Measurements from ENCODE around the gene UROD. TPM values are rescaled to one million over a fixed set of nuclear protein-coding genes. Genes with fewer than 3 reads are reported as not detected.

The UROD gene
- total RNA-seq, 4 donors from 2014 or later: 84.3 to 90.2 (median 89.3) TPM

GRCh38 chr1:45015683-45016082 is 3.6 kb downstream of the UROD start:
- H3K27ac ChIP-seq (replicated peaks in 1 of 4): no peak overlapping the region
- no peaks in the 10 kb centered on the region for H3K27me3 ChIP-seq
- H3K36me3 ChIP-seq: peaks cover 0 to 28% (median 19%) of the 10 kb centered on the region in 4 donors
- WGBS: 77% methylated on average over 2 of the region's 2 CpGs
- H3K9me3 ChIP-seq: no peaks in the 10 kb centered on the region
- H3K4me1 ChIP-seq: peaks cover 20 to 41% (median 36%) of the 10 kb centered on the region in 4 donors
- TF ChIP-seq POLR2A (IDR thresholded peaks at IDR 0.05; ENCODE audit: low read depth): no peak
- TF ChIP-seq POLR2AphosphoS5 (IDR thresholded peaks at IDR 0.05): no peak
- no peak for TF ChIP-seq EP300 (IDR thresholded peaks at IDR 0.05)
- no peak for TF ChIP-seq CTCF (IDR thresholded peaks at IDR 0.05)
- intact Hi-C loops (cut with DNase I): loop anchor here (2.0 to 10.0 kb wide), 2 partner anchors 189 to 285 kb away; partner anchors contain the start of gene ZSWIM5
- DNase-seq (ENCODE audit: extremely low spot score): peak; percentile 21
- no peak overlapping the region for H3K4me3 ChIP-seq

GRCh38 chr1:45016090-45016697 is 4.1 kb downstream of the UROD start:
- Histone ChIP-seq H3K4me1 (peaks cover 20 to 41% (median 36%) of the 10 kb centered on the region in 4 donors), H3K4me3 (no peak overlapping the region), H3K27ac (replicated peaks in 1 of 4) (no peak overlapping the region), H3K27me3 (no peaks in the 10 kb centered on the region), H3K36me3 (peaks cover 0 to 28% (median 19%) of the 10 kb centered on the region in 4 donors), H3K9me3 (no peaks in the 10 kb centered on the region)
- TF ChIP-seq EP300 (IDR thresholded peaks at IDR 0.05) (no peak), CTCF (IDR thresholded peaks at IDR 0.05) (no peak), POLR2AphosphoS5 (IDR thresholded peaks at IDR 0.05) (no peak), POLR2A (IDR thresholded peaks at IDR 0.05; ENCODE audit: low read depth) (no peak)
- 77% methylated on average over 2 of the region's 2 CpGs for WGBS
- DNase-seq (ENCODE audit: extremely low spot score): no peak
- intact Hi-C loops (cut with DNase I): loop anchor here (10.0 kb wide), 1 partner anchor 189 kb away; the partner anchor contains the start of gene ZSWIM5

GRCh38 chr1:45016767-45017166 is 4.7 kb downstream of the UROD start:
- peaks cover 14 to 35% (median 30%) of the 10 kb centered on the region in 4 donors for H3K4me1 ChIP-seq
- H3K36me3 ChIP-seq: peaks cover 0 to 28% (median 19%) of the 10 kb centered on the region in 4 donors
- 67% methylated on average over 6 of the region's 6 CpGs for WGBS
- H3K9me3 ChIP-seq: no peaks in the 10 kb centered on the region
- no peak overlapping the region for H3K27ac ChIP-seq (replicated peaks in 1 of 4)
- intact Hi-C loops (cut with DNase I): loop anchor here (10.0 kb wide), 1 partner anchor 188 kb away; the partner anchor contains the start of gene ZSWIM5
- no peak overlapping the region for H3K4me3 ChIP-seq
- DNase-seq (ENCODE audit: extremely low spot score): peak; percentile 74
- no peaks in the 10 kb centered on the region for H3K27me3 ChIP-seq
- TF ChIP-seq POLR2A (IDR thresholded peaks at IDR 0.05; ENCODE audit: low read depth) (no peak), POLR2AphosphoS5 (IDR thresholded peaks at IDR 0.05) (no peak), EP300 (IDR thresholded peaks at IDR 0.05) (no peak), CTCF (IDR thresholded peaks at IDR 0.05) (no peak)

- Histone ChIP-seq H3K27me3 (no peaks in the 10 kb centered on the region), H3K36me3 (peaks cover 0 to 22% (median 14%) of the 10 kb centered on the region in 4 donors), H3K27ac (replicated peaks in 1 of 4) (no peak overlapping the region), H3K4me3 (no peak overlapping the region), H3K9me3 (no peaks in the 10 kb centered on the region), H3K4me1 (peaks cover 0 to 19% (median 13%) of the 10 kb centered on the region in 4 donors)
- no peak for TF ChIP-seq EP300 (IDR thresholded peaks at IDR 0.05)
- TF ChIP-seq CTCF (IDR thresholded peaks at IDR 0.05): peak; percentile 54 to 77 (median 58)
- DNase-seq (ENCODE audit: extremely low spot score): peak; percentile 90
- 66% methylated on average over 14 of the region's 16 CpGs for WGBS
- intact Hi-C loops (cut with DNase I): loop anchor here (10.0 kb wide), 1 partner anchor 186 kb away; the partner anchor contains the start of gene ZSWIM5
Measured at GRCh38 chr1:45018599-45019230, 6.7 kb downstream of the UROD start.

Measured in esophagus muscularis mucosa (tissue), 4 donors.